Stimulated activated CD8-positive, alpha-beta memory T cell treated with anti-CD3 and anti-CD28 coated beads, Interleukin-15, amount 100 ng/mL, for 48 hours (primary cell): Measurements from ENCODE around the gene NAA16.

Source experiments
- DNase-seq, 2 donors: peaks; one replicate each; pipeline ENCODE4 v3.0.0-alpha.2; 2020; ENCODE audit warnings: low read depth in 2 of 2

The NAA16 gene

GRCh38 chr13:41304551-41304950 lies 6.5 kb upstream of the NAA16 start:
- DNase-seq: no peak

GRCh38 chr13:41306271-41307145 lies 4.6 kb upstream of the NAA16 start:
- no peak for DNase-seq

GRCh38 chr13:41307884-41308640 lies 3.0 kb upstream of the NAA16 start:
- DNase-seq: no peak

- peak in 1 of 2 donors; percentile 29 for DNase-seq
Measured at GRCh38 chr13:41311406-41312175, 524 bp downstream of the NAA16 start.

- DNase-seq: no peak
Measured at GRCh38 chr13:41312176-41312500, 1.1 kb downstream of the NAA16 start.

- DNase-seq: no peak
Measured at GRCh38 chr13:41313117-41313516, 2.0 kb downstream of the NAA16 start.

- no peak for DNase-seq
Measured at GRCh38 chr13:41313659-41314197, 2.7 kb downstream of the NAA16 start.

- DNase-seq: no peak
Measured at GRCh38 chr13:41315443-41316047, 4.5 kb downstream of the NAA16 start.

- no peak for DNase-seq
Measured at GRCh38 chr13:41317243-41317642, 6.2 kb downstream of the NAA16 start.

GRCh38 chr13:41325752-41326151 lies 14.7 kb downstream of the NAA16 start:
- no peak for DNase-seq

GRCh38 chr13:41326661-41327060 lies 15.6 kb downstream of the NAA16 start:
- DNase-seq: no peak

- no peak for DNase-seq
Measured at GRCh38 chr13:41327994-41328790, 17.1 kb downstream of the NAA16 start.

- no peak for DNase-seq
Measured at GRCh38 chr13:41332829-41333228, 21.8 kb downstream of the NAA16 start.

- no peak for DNase-seq
Measured at GRCh38 chr13:41334810-41335209, 23.7 kb downstream of the NAA16 start.

GRCh38 chr13:41344358-41344757 lies 33.3 kb downstream of the NAA16 start:
- no peak for DNase-seq

- DNase-seq: no peak
Measured at GRCh38 chr13:41345165-41345913, 34.3 kb downstream of the NAA16 start.

GRCh38 chr13:41345914-41346589 lies 35.0 kb downstream of the NAA16 start:
- DNase-seq: no peak

- DNase-seq: peak in 1 of 2 donors; percentile 4
Measured at GRCh38 chr13:41352935-41353840, 42.1 kb downstream of the NAA16 start.
